ENCODE measurements around the gene SCOC.
"Not testable (repeated sequence)": the region's sequence is repeated elsewhere in the genome, so short reads cannot be mapped to it uniquely, and the experiment has no call there.

The SCOC gene

DNA sequence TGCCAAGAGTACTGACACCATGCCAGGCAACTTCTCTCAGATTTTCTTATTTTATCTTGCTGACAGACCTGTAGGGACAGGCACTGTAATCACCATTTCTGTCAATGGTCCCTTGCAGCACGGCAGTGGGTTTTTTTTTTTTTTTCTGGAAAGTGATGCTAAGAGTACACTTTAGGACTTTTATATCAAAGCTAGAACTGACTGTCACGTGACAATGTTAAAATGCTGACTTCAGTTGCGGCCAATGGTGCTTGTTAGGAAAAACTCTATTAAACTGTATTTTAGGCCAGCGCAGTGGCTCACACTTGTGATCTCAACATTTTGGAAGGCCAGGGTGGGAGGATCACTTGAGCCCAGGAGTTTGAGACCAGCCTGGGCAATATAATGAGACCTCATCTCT lies 12.3 kb upstream of the SCOC start:
- no peak for DNase-seq (ENCODE audit: low read depth in 2 of 2)

DNA sequence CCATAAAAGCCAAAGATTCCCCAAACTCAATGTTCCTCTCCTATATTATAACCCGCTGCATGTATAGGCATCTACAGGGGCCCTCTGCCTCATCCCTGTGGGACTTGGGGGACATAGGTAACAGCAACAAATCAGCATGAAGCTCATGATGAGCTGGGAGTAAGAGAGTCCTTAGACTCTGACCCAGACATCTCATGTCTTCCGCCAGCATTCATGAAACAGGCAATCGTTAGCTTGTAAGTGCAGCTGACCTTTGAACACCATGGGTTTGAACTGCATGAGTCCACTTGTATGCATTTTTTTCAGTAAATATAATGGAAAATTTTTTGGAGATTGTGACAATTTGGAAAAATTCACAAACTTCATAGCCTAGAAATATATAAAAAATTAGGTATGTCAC lies 10.4 kb upstream of the SCOC start:
- no peak for DNase-seq (ENCODE audit: low read depth in 2 of 2)

DNA sequence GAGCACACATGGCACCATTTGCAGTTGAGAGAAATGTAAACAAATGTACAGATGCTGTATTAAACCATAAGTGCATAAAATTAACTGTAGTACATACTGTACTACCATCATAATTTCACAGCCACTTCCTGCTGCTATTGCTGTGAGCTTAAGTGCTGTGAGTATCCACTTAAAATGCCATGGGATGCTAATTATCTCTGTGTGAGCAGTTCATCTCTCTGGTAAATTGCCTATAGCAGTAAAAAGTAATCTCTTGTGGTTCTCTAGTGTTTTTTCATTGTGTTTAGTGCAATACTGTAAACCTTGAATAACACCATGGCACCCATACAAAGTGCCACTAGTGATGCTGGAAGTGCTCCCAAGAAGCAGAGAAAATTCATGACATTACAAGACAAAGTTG lies 9.9 kb upstream of the SCOC start:
- DNase-seq (ENCODE audit: low read depth in 2 of 2), result no peak

DNA sequence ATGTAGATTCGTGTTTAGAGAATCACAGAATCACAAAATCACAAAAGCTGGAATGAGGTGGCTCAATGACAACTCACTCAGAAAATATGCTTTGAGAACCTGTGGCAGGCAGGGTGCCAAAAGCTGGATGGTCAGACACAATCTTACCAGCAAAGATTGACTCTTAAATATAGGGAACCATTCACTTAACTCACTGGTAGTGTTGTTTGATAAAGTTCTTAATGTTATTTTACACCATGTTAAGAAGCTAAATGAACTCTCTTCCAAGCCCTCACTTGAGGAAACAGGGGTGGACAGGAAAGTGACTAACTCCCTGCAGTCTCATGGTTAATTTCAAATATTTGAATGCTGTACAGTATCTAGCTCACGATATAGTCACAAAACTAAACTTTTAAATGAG lies 5.7 kb upstream of the SCOC start:
- no peak for DNase-seq (ENCODE audit: low read depth in 2 of 2)

DNA sequence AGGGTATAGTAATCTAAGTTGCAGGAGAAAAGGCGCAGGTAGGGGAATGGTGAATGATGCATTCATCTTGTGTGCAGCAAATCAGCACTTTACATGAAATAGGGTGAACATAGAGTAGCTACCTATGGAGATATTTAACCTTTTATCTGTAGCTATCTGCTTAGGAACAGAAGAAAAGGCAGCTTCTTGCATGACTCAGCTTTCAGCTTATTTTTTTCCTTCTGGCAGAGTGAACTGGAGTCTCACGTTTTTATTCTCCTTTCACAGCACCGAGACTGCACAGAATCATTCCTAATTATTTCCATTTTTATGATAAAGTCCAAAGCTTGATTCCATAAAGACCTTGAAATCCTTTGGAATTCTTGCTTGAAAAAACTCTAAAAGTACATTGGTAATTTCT lies 4.8 kb upstream of the SCOC start:
- no peak for DNase-seq (ENCODE audit: low read depth in 2 of 2)

DNA sequence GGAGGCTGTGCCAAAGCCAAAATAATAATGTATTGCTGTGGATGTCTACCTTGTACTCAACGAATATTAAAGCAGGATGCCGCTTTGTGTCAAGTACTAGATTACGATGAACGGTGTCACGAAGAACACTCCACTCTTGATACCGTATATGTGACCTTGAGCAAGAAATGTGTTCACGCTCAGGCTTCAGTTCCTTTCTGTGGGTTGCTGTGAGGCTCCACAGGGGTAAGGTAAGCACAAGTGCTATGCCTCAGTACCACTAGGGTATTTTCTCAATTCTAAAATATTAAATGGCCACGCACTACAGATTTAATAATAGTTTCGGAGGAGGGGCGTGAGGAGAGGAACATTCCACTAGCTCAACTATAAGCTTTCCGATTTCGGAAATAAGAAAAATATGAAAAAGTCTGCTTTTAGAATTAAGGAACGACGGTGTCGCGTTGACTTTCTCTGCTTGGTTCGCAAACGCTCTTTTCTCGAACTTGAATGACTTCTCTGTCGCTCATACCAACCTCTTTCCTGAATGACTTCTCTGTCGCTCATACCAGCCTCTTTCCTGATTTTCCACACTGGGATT lies 607 bp upstream of the SCOC start:
- DNase-seq (ENCODE audit: low read depth in 2 of 2), result peak; percentile 5

DNA sequence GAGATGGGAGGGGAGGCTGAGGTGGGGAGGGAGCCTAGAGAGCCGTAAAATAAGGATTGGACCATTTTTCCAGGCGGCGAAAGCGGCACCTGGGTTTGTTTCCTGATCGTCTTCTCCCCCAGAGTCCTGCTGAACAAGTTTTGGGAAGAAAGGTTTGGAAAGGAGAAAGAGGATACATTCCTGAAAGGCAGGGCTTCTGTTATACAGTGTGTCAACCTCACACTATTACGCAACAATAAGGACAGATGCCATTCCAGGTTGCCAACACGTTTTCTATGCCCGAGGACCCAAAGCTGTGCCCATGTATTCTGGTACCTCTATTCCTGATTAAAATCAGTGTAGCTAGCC lies 658 bp downstream of the SCOC start:
- no peak for DNase-seq (ENCODE audit: low read depth in 2 of 2)

DNA sequence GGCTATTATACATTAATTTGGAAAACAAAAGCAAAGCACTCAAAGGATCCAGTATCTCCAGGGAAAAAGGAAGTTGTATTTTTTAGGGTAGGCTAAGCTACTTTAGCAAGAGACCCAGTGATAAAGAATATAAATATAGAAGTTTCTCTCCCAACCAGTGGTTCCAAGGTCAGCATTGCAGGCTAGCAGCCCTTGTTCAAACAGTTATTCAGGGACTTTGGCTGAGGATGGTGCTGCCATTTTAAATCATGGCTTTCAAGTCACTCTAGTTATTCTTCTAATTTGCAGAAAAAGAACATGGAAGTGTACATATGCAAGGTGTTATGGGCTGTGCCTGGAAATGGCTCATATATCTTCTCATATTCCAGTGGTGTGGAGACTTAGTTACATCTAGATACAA lies 9.3 kb downstream of the SCOC start:
- DNase-seq (ENCODE audit: low read depth in 2 of 2), result no peak

DNA sequence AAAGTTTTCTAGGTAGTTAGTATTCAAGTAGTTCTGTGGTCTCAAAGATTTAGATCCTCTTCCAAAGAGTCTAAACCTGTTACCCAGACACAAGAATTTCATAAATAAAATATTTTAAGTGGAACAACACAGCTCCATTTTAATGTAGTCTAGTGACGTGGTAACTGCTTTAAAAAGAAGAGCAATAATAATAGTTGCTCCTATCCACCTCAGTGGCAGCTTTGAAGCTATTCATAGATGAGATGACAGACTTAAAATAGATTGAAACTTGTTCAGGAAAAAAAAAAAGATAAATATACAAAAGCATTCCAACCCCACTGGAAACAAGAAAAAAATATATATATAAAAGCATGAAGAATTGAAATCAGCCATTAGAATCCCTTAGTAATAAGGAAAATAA lies 14.6 kb downstream of the SCOC start:
- DNase-seq (ENCODE audit: low read depth in 2 of 2), result no peak

DNA sequence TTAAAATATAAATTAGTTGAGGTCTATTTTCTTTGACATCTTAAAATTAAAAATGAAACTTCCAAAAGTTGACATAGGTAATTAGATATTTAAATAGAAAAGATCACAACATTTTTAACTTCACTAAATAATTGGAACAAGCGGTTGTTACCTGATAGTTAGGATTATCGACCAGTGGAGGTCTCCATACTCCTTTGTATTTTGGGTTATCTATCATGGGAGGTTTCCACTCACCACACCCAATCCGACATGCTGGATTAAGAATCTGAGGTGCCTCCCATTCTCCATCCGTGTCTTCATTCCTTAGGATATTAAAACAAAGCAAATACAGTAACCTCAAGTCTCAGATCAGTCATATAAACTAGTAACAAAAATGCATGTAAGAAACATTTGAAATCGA lies 22.2 kb downstream of the SCOC start:
- no peak for DNase-seq (ENCODE audit: low read depth in 2 of 2)

DNA sequence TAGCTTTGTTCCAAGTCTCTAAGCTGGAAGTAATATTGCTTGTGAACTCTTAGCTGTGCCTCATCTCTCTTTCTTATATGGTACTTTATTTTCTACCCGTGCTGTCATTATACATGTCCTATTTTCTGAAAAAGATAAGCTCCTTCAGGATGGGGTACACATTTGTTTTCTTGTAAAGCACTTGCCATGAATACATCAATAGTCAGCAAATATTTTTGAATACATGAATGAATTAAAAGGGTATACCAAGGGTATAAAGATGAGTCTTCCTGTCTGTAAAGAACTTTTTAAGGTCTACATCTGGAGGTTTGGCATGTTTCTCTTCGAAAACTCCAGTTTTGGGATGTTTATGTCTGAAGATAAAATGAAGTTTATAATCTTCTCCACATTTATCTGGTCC lies 26.7 kb downstream of the SCOC start:
- DNase-seq (ENCODE audit: low read depth in 2 of 2), result no peak

DNA sequence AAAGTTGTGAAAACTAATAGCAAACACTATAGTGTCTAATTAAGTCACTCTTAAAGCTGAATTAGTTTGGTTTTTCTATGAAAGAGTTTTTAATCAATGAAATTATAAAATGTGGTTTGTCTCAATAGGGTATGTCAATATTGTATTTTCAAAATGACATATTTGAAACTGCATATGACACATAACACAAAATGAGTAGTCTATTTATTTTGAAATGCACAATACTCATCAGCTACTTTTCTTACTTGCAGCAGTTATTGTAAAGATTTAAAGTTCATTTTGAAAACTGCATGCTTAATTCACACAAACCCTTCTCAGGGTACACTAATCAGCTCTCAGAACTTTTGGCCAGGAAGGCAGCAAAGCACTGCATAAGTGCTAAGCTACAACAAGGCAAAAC lies 32.8 kb downstream of the SCOC start:
- no peak for DNase-seq (ENCODE audit: low read depth in 2 of 2)

DNA sequence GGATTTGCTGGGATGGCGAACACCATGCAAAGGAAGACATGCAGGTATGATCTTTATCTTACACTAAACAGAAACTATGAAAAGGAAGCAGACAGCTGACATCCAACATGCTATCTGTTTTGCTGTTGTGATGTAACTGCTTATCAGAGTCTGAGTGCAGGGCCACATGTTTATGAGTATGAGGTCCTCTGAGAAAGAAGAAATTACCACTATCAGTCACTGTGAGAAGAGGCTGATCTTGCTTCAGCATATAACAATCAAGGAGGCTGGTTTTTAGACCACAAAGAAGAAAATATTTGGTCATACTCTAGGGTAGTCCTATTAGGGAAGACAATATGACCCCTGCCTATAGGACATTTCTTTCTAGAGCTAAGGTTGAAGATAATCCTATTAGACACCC lies 35.5 kb downstream of the SCOC start:
- DNase-seq (ENCODE audit: low read depth in 2 of 2), result no peak

DNA sequence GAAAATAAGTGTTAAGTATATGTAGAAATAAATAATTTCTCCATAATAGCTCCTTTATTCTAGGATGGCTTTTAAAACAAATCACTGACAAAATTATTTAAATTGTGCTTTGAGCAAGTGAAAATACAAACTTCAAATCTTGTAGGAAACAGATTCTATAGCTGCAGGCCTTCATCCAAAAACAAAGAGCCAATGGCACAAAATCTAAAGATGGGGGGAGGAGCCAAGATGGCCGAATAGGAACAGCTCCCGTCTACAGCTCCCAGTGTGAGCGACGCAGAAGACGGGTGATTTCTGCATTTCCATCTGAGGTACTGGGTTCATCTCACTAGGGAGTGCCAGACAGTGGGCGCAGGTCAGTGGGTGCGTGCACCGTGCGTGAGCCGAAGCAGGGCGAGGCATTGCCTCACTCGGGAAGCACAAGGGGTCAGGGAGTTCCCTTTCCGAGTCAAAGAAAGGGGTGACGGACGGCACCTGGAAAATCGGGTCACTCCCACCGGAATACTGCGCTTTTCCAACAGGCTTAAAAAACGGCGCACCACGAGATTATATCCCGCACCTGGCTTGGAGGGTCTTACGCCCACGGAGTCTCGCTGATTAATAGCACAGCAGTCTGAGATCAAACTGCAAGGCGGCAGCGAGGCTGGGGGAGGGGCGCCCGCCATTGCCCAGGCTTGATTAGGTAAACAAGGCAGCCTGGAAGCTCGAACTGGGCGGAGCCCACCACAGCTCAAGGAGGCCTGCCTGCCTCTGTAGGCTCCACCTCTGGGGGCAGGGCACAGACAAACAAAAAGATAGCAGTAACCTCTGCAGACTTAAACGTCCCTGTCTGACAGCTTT lies 39.9 kb downstream of the SCOC start:
- not testable (repeated sequence) for DNase-seq (ENCODE audit: low read depth in 2 of 2)

DNA sequence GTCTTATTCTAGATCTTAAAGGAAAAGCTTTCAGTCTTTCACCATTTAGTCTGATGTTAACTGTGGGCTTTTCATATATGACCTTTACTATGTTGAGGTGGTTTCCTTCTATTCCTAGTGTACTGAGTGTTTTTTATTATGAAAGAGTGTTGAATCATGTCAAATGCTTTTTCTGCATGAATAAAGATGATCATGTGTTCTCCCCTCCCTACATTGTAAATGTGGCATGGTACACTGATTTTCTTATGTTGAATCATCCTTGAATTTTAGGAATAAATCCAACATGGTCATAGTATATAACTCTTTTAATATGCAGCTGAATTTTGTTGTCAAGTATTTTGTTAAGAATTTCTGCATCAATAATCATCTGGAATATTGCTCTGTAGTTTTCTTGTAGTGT lies 49.7 kb downstream of the SCOC start:
- no peak for DNase-seq (ENCODE audit: low read depth in 2 of 2)

DNA sequence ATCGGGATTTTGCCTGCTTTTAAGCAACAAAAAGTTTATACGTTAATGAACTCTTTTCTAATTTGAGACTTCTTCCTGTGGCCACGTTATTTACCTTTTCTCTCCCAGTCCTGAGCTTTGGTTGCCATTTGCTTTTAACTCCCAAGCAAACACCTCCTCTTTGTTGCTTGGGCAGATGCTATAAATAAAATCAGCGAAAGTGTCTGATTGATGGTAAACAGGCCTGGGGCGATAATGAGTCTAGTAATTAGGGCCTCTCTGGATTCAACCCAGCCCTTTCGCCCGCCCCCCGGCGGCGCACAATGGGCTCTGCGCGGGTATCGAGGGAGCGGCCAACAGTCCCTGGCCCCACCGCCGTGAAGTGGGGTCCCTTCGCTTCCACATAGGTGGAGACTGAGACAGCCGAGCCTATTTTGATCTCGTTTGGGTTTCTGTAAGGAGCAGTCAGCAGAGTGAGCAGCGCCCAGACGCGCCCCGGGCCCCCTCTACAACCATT lies 53.2 kb downstream of the SCOC start:
- DNase-seq (ENCODE audit: low read depth in 2 of 2), result peak in 1 of 2 donors; percentile 0

DNA sequence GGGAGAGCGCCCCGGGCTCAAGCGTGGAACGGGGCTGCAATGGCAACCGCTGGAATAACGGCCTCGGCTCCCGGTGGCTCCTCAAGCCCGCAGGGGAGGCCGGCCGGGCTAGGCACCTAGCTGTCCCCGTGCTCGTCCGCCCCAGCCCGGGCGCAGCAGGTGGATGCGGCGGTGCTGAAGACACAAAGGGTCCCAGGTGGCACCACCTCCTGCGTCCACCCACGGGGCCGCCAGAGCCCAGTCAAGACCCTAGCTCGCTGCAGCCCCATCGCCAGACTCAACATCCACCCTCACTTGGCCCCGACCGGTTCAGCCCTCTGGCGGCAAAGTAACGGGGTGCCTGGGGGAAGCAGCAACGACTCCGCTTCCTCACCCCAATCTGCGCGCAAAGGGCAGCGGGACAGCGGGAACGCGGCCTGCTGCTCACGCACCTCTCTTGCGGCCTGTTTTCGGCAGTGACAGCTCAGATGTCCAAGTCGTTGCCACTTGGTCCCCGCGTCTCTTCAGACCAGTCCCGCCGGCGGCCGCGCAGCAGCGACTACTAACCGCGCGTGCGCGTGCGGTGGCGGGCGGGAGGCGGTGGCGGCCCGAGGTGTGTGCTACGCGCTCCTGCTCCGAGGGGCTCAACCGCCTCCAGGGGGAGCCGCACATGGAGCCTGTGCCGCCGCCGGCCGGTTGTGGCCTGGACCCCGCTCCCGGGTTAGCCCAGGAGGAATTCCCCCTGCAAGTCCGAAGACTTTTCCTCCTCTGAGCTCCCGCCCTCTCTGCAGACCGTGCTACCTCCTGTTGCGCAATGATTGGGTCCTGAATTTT lies 53.9 kb downstream of the SCOC start, which contains the start of gene CLGN:
Gene CLGN, minus strand, starts transcription at position 543 of the 813 bp plus-strand sequence. CDS start 14,570 bp downstream, outside the sequence.
- DNase-seq (ENCODE audit: low read depth in 2 of 2), result peak; percentile 23 to 53

DNA sequence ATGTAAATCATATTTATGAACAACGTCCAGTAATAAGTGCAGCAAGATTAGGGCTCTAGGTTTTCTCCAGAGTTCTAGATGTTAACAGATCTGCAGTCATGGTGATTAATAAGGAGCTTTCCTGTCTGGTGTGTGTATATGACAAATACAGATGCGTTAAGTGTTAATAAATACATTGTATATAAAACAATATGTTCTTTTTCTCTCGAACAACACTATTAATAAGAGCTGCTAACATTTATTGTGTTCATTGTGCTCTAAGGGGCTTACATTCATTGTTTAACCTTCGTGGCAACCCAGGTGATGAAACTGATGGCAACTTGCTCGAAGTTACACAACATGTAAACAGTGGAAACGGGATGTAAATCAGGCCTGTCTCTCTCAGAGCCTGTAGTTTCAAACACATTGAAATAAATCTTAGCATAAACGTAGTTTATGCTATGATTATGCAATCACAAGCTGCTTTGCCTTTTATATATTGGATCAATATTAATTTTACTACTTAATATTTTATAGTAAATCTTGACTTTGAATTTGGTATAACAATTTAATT lies 54.5 kb downstream of the SCOC start:
- no peak for DNase-seq (ENCODE audit: low read depth in 2 of 2)

Data from activated CD4-positive, alpha-beta T cell treated with anti-CD3 and anti-CD28 coated beads for 24 hours (primary cell).